HTERT RPE-1 (cell line): ENCODE results near the gene HBM.
"Not testable (repeated sequence)": the region's sequence is repeated elsewhere in the genome, so short reads cannot be mapped to it uniquely, and the experiment has no call there.

Experiments used
- in situ Hi-C: fragments of 300-500 bp; cut with MboI; formaldehyde crosslinking; loops from 4 replicates; pipeline ENCODE4 v1.14.3; 2020; ENCODE audit warnings: low sequenced_read_pairs

HBM gene

DNA sequence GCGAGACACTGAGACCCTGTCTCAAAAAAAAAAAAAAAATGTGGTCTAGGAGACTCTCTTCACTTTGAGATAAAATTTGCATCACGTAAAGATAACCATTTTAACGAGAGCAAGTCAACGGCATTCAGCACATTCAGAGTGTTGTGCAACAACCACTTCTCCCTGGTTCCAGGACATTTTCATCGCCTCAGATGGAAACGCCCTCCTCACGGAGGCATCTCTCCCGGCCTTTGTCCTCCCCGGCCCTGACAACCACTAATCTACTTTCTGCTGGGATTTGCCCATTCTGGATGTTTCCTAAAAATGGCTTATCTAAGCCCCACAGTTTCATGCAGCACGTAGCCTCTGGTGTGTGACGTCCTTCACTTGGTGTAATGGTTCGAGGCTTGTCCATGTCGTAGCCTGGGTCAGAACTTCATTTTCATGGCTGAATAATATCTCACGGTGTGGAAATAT is 21.0 kb upstream of the HBM start:
- in situ Hi-C loops, result no loop called here

DNA sequence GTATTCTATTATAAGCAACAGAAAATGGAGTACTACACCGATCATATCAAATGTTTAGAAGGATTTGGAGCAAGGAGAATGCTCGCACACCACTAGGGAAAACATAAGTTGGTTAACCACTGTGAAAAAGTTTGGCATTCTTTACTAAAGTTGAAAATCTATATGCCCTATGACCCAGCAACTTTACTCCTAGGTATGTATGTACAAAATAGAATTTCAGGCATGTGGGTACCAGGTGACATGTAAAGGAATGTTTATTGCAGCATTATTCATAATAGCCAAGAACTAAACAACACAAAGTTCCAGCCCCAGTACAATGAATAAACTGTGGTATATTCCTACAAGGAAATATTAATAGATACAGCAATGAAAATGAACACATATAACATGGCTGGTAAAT is 19.1 kb upstream of the HBM start:
- in situ Hi-C loops, result no loop called here

DNA sequence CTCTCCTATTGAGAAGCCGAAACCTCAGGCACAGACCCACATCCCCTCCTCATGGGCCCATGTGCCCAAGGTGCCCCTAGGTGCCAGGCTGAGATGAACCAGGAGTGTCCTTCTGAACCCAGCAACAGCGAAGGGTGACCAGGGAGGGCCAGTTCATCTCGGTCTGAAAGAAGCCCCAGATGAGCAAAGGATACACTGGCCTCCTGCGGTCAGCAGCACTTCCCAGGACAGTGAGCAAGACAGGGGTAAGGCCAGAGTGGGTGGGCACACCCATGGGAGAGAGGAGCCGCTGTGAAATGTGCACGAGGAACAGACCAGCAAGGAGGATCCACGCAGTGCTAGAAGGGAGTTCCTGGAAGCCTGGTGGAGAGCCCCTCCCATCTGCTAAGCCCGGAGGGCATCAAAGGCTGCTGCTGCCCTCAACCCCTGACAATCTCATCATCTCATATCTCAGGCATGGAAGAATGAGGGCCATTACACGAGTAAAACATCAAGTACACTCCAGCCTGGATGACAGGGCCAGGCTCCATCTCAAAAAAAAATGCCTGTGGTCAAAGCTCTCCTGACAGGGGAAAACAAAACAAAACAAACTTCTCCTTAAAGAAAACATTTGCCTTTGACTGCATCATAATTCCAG is 16.6 kb upstream of the HBM start:
- in situ Hi-C loops, result no loop called here

DNA sequence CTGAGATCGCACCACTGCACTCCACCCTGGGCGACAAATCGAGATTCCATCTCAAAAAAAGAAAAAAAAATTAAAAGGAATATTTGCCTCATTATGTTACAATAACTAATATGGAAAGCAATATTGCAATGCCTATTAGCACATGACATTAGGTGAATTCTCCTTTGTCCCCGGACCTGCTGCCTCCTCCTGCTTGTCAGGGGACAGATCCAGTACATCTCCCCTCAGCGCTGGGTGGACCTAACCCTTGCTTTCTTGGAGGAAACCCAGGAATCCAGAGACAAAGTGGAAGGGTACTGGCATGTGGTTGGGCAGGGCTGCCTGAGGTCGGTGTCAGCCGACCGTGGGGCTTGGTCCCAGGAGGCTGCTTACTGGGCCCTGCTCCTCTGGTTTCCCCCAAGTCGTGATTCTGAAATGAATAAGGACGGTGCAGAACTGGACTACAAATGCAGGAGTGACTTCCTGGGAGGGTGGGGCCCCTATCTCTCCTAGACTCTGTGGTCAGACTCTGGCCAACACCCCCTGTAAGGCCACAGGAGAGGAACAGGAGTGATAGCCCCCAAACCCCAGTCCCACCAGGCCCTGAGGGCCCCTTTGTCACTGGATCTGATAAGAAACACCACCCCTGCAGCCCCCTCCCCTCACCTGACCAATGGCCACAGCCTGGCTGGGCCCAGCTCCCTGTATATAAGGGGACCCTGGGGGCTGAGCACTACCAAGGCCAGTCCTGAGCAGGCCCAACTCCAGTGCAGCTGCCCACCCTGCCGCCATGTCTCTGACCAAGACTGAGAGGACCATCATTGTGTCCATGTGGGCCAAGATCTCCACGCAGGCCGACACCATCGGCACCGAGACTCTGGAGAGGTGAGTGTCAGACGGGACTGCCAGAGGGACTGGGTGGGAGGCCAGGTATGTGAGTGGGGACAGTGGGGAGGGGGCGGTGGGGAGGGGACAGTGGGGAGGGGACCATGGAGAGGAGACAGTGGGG is 13.3 kb upstream of the HBM start, which contains the start of gene HBZ:
HBZ (plus strand) TSS at position 504 of the 988 bp plus-strand sequence; CDS start at position 770, 266 bp downstream.
- in situ Hi-C loops, result no loop called here

DNA sequence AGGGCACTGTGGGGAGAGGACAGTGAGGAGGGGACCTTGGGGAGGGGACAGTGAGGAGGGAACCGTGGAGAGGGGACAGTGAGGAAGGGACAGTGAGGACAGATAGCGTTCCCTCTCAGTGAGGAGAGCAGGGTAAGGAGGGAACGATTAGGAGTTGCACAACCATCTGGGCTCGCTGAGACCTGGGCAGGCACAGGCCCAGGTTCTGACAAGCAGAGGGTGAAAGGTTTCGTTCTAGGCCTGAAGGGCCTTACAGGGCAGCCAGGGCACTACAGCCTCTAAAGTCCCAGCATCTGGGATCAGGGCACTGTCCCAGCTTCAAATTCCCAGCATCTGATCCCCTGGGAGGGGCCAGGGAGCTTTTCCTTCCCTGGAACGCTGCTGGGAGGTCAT is 12.7 kb upstream of the HBM start:
- in situ Hi-C loops, result not testable (repeated sequence)

DNA sequence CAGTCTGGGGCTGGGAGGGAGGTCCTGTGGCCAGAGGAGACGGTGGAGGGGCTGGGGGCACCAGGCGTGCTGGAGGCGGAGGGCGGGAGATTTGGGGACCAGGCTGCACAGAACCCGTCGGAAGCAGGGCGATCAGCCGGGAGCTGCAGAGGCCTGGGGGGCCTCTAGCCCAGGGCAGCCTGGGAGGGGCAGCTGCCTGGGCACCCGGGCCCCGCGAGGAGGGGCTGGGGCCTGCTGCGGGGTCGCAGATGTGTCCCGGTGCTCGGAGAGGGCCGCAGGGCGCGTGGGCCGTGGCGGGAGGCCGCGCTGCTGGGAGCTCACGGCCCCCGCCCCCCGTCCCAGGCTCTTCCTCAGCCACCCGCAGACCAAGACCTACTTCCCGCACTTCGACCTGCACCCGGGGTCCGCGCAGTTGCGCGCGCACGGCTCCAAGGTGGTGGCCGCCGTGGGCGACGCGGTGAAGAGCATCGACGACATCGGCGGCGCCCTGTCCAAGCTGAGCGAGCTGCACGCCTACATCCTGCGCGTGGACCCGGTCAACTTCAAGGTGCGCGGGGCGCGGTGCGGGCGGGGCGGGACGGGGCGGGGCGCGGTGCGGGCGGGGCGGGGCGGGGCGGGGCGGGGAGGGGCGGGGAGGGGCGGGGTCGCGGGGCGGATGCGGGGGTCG is 12.1 kb upstream of the HBM start:
- in situ Hi-C loops, result not testable (repeated sequence)

DNA sequence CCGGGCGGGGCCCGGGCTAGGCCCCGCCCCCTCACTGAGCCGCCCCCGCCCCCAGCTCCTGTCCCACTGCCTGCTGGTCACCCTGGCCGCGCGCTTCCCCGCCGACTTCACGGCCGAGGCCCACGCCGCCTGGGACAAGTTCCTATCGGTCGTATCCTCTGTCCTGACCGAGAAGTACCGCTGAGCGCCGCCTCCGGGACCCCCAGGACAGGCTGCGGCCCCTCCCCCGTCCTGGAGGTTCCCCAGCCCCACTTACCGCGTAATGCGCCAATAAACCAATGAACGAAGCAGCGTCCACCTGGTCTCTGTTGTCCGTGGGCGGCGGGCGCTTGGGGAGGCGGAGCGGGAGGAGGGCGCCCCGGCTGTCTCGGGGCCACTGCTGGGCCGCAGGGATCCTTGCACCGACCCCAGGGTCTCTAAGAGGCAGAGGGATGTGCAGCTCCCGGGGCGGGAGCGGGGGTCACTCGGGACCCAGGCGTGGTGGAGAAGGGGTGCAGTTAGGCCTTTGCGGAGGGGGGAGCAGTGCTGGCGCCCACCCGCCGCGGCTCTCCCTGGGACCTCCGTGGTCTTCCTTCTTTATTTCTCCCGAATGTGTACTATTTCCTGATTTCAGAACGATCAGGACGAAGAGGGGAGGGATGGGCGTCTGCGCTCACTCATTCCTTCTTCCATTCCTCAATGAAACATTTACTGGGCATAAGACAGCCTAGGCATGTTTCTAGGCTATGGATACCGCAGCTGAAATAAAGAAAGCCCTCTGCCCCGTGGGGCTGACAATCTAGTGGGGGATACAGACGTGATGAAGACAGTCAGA is 11.4 kb upstream of the HBM start:
- in situ Hi-C loops, result no loop called here

DNA sequence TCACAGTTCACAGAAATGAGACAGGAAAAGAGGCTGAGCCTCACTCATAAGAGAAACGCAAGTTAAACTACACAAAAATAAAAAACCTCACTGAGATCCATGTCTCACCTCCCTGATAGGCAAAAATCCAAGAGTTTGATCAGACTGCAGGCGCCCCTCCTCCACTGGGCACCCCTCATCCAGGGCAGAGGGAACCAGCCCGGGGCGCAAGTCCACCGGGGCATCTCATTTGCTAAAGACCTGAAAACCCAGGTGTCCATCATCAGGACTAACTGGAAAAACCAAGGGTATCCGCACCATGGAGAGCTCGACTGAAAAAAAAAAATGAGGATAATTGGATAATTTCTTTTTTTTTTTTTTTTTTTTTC is 10.8 kb upstream of the HBM start:
- in situ Hi-C loops, result no loop called here

DNA sequence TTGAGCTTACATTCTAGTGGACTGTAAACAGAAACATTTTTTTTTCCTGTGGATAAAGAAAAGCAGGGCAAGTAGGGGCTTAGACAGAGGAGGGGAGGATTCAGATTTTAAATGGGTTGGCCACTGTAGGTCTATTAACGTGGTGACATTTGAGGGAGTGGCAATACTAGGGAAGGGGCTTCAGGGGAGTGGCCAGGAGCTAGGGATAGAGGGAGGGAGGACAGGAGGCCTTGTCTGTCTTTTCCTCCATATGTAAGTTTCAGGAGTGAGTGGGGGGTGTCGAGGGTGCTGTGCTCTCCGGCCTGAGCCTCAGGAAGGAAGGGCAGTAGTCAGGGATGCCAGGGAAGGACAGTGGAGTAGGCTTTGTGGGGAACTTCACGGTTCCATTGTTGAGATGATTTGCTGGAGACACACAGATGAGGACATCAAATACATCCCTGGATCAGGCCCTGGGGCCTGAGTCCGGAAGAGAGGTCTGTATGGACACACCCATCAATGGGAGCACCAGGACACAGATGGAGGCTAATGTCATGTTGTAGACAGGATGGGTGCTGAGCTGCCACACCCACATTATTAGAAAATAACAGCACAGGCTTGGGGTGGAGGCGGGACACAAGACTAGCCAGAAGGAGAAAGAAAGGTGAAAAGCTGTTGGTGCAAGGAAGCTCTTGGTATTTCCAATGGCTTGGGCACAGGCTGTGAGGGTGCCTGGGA is 6.5 kb upstream of the HBM start:
- in situ Hi-C loops, result no loop called here

DNA sequence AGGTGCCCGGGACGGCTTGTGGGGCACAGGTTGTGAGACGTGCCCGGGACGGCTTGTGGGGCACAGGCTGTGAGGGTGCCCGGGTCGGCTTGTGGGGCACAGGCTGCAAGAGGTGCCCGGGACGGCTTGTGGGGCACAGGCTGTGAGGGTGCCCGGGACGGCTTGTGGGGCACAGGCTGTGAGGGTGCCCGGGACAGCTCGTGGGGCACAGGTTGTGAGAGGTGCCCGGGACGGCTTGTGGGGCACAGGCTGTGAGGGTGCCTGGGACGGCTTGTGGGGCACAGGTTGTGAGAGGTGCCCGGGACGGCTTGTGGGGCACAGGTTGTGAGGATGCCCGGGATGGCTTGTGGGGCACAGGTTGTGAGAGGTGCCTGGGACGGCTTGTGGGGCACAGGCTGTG is 5.5 kb upstream of the HBM start:
- in situ Hi-C loops, result not testable (repeated sequence)

DNA sequence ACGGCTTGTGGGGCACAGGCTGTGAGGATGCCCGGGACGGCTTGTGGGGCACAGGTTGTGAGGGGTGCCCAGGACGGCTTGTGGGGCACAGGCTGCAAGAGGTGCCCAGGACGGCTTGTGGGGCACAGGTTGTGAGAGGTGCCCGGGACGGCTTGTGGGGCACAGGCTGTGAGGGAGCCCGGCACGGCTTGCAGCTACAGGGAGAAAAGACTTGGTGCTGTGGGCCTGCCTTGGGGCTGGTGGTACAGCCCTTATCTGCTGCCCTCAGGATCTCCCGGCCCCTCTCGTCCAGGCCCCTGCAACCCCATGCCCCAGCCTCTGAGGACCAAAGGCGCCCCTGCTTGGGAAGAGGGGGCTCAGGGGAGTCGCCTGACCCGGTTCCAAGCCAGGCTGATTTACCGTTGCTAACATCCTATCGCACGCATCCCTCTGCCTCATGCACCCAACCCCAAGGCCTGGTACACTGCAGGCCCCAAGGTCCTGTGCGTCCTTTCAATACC is 5.0 kb upstream of the HBM start:
- in situ Hi-C loops, result no loop called here

DNA sequence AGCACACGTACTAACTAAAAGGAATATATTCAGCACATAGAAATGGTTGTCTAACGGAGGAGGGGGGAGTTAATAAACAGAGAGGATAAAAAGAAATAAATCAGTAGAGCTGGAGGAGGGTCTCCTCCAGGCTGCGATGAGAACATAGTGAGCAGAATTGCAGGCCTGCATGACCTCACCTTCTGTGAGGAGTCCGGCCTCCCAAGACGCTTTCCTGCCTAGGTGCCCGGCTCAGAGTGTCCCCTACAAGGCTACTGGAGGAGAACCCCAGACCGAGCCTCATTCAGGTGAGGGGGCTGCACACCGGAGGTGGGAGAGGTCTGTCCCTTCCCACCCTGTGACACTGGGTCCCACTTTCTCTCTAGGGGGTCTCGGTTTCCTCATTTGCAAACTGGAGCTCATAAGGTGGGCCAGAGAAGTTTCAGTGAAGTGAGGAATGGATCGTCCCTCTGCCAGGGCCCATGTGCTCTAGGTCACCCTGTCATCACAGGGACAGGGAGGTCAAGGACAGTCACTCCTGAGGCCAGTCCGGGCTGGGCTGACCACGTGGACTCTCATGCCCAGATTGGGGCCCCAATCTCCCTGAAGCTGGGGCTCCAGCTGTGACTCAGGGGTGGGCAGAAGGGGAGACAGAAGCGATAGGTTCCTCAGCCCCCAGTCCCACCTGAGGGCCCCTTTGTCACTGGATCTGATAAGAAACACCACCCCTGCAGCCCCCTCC is 3.3 kb upstream of the HBM start:
- in situ Hi-C loops, result no loop called here

DNA sequence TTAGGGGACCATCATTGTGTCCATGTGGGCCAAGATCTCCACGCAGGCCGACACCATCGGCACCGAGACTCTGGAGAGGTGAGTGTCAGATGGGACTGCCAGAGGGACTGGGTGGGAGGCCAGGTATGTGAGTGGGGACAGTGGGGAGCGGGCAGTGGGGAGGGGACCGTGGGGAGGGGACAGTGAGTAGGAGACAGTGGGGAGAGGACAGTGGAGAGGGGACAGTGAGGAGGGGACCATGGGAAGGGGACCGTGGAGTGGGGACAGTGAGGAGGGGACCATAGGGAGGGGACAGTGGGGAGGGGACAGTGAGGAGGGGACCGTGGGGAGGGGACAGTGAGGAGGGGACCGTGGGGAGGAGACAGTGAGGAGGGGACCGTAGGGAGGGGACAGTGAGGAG is 2.6 kb upstream of the HBM start:
- in situ Hi-C loops, result not testable (repeated sequence)

DNA sequence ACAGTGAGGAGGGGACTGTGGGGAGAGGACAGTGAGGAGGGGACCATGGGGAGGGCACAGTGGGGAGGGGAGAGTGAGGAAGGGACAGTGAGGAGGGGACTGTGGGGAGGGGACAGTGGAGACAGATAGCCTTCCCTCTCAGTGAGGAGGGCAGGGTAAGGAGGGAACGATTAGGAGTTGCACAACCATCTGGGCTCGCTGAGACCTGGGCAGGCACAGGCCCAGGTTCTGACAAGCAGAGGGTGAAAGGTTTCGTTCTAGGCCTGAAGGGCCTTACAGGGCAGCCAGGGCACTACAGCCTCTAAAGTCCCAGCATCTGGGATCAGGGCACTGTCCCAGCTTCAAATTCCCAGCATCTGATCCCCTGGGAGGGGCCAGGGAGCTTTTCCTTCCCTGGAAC is 2.1 kb upstream of the HBM start:
- in situ Hi-C loops, result not testable (repeated sequence)

DNA sequence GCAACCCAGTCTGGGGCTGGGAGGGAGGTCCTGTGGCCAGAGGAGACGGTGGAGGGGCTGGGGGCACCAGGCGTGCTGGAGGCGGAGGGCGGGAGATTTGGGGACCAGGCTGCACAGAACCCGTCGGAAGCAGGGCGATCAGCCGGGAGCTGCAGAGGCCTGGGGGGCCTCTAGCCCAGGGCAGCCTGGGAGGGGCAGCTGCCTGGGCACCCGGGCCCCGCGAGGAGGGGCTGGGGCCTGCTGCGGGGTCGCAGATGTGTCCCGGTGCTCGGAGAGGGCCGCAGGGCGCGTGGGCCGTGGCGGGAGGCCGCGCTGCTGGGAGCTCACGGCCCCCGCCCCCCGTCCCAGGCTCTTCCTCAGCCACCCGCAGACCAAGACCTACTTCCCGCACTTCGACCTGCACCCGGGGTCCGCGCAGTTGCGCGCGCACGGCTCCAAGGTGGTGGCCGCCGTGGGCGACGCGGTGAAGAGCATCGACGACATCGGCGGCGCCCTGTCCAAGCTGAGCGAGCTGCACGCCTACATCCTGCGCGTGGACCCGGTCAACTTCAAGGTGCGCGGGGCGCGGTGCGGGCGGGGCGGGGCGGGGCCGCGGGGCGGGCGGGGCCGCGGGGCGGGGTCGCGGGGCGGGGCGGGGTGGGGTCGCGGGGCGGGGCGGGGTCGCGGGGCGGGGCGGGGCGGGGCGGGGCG is 1.5 kb upstream of the HBM start:
- in situ Hi-C loops, result not testable (repeated sequence)

DNA sequence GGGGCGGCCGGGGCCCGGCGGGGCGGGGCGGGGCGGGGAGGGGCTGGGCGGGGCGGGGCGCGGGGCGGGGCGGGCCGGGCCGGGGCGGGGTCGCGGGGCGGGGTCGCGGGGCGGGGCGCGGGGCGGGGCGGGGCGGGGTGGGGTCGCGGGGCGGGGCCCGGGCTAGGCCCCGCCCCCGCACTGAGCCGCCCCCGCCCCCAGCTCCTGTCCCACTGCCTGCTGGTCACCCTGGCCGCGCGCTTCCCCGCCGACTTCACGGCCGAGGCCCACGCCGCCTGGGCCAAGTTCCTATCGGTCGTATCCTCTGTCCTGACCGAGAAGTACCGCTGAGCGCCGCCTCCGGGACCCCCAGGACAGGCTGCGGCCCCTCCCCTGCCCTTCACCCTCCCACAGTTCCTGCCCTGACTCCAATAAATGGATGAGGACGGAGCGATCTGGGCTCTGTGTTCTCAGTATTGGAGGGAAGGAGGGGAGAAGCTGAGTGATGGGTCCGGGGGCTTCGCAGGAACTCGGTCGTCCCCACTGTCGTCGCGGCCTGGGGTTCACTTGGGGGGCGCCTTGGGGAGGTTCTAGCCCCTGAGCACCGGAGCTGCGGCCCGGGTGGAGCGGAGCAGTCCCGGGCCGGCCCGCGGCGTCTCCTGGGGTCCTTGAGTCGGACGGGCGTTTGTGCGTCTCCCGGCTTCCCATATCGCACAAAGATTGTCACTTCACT is 795 bp upstream of the HBM start:
- in situ Hi-C loops, result no loop called here

DNA sequence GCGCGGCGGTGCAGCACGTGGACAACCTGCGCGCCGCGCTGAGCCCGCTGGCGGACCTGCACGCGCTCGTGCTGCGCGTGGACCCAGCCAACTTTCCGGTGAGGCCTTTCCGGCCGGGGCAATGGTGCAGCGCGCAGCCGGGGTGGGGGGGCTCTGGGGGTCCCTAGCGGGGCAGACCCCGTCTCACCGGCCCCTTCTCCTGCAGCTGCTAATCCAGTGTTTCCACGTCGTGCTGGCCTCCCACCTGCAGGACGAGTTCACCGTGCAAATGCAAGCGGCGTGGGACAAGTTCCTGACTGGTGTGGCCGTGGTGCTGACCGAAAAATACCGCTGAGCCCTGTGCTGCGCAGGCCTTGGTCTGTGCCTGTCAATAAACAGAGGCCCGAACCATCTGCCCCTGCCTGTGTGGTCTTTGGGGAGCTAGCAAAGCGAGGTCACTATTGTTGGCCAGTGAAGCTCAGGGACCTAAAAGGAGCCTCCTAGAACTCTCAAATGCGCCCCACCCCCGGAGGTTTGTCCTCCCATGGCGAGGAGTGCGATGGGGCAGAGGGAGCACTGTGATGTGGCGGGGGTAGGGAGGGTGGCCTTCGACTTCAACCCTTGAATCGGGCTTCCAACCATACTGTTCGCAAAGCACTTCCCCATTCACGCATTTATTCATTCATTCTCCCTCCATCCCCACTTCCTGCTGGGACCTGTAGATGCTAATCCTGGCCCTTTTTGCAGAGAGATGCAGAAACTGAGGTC is 770 bp downstream of the HBM start:
- in situ Hi-C loops, result no loop called here
